H1 (cell line): ENCODE data around the gene PDCD2. TPM values are rescaled to one million over a fixed set of nuclear protein-coding genes. Genes with fewer than 3 reads are reported as not detected.

Experiments
- CTCF ChIA-PET: fragments of 300-600 bp; sonication (Branson Sonifier 250); formaldehyde crosslinking; loops from one replicate; lab custom pipeline; 2021; ENCODE audit not compliant: partially characterized antibody; lab: Charles Lee
- POLR2A ChIA-PET: fragments of 300-600 bp; sonication (Branson Sonifier 250); formaldehyde crosslinking; loops from one replicate; lab custom pipeline; 2021; ENCODE audit warnings: inconsistent platforms; ENCODE audit not compliant: partially characterized antibody; lab: Charles Lee
- DNase-seq, 2 experiments: peaks; one replicate each; pipeline versions ENCODE4 v3.0.0 to v3.0.0-alpha.2; 2010 to 2022; ENCODE audit warnings: low spot score in 2 of 2, low read depth in 1 of 2, mixed read lengths in 1 of 2
- FAIRE-seq: peaks from 2 replicates; lab custom pipeline; 2011; peaks lifted over from hg19 to GRCh38; lab: Jason Lieb, UNC
- H2AFZ ChIP-seq: 2 replicates; pipeline ENCODE4 v1.8.1; 2012; ENCODE audit warnings: low read length, inconsistent platforms
- H2AK5ac ChIP-seq: 2 replicates; pipeline ENCODE4 v1.6.1; 2013; ENCODE audit warnings: low read depth, low read length
- H2BK120ac ChIP-seq: replicated peaks from 2 replicates; pipeline ENCODE3; 2013; ENCODE audit warnings: low read depth, low read length, inconsistent platforms
- H2BK12ac ChIP-seq: 2 replicates; pipeline ENCODE4 v1.6.1; 2013; ENCODE audit warnings: low read depth, low read length
- H2BK15ac ChIP-seq: 2 replicates; pipeline ENCODE4 v1.6.1; 2013; ENCODE audit warnings: low read length
- H2BK20ac ChIP-seq: 2 replicates; pipeline ENCODE4 v1.6.1; 2013; ENCODE audit warnings: low read length
- H2BK5ac ChIP-seq: 2 replicates; pipeline ENCODE4 v1.6.1; 2013; ENCODE audit warnings: low read depth, low read length
- H3K14ac ChIP-seq: 2 replicates; pipeline ENCODE4 v1.6.1; 2013; ENCODE audit warnings: inconsistent platforms; ENCODE audit not compliant: insufficient read length
- H3K18ac ChIP-seq: 2 replicates; pipeline ENCODE4 v1.6.1; 2013; ENCODE audit warnings: low read length; ENCODE audit errors: extremely low read depth
- H3K23ac ChIP-seq: 2 replicates; pipeline ENCODE4 v1.6.1; 2013; ENCODE audit warnings: inconsistent platforms; ENCODE audit not compliant: insufficient read length
- H3K23me2 ChIP-seq: 2 replicates; pipeline ENCODE4 v1.6.1; 2013; ENCODE audit warnings: low read depth, low read length
- H3K27ac ChIP-seq: 2 replicates; pipeline ENCODE4 v1.6.1; 2011; ENCODE audit warnings: low read depth, low read length, inconsistent platforms
- H3K27me3 ChIP-seq, 4 experiments: replicated peaks in 1 of 4; 1 replicate in 1 of 4; 2 replicates in 3 of 4; pipeline versions ENCODE4 v1.6.1 to v1.8.1; 2011 to 2013; ENCODE audit warnings: low read length in 3 of 4, mild to moderate bottlenecking in 3 of 4, inconsistent platforms in 2 of 4, mixed read lengths in 2 of 4, moderate library complexity in 1 of 4; ENCODE audit not compliant: control insufficient read depth in 3 of 4, insufficient read depth in 3 of 4; ENCODE audit errors: extremely low read depth in 1 of 4
- H3K36me3 ChIP-seq, 4 experiments: 2 replicates each; pipeline versions ENCODE4 v1.6.1 to v1.8.1; 2011 to 2013; ENCODE audit warnings: mild to moderate bottlenecking in 4 of 4, low read length in 3 of 4, moderate library complexity in 2 of 4, control low read depth in 1 of 4, inconsistent platforms in 1 of 4; ENCODE audit not compliant: insufficient read depth in 4 of 4, control insufficient read depth in 2 of 4
- H3K4ac ChIP-seq: replicated peaks from 2 replicates; pipeline ENCODE3; 2013; ENCODE audit warnings: low read length, low read depth, mixed read lengths, inconsistent platforms; ENCODE audit not compliant: insufficient read length
- H3K4me1 ChIP-seq, 4 experiments: replicated peaks in 1 of 4; 1 replicate in 1 of 4; 2 replicates in 3 of 4; pipeline versions ENCODE4 v1.6.1 to v1.8.1; 2011 to 2013; ENCODE audit warnings: low read length in 3 of 4, inconsistent platforms in 2 of 4, mixed read lengths in 1 of 4; ENCODE audit not compliant: insufficient read depth in 4 of 4, control insufficient read depth in 3 of 4
- H3K4me2 ChIP-seq, 2 experiments: 2 replicates each; pipeline versions ENCODE4 v1.6.1 to v1.8.1; 2011 to 2013; ENCODE audit warnings: low read depth in 2 of 2, low read length in 2 of 2, control low read depth in 1 of 2, inconsistent platforms in 1 of 2, mild to moderate bottlenecking in 1 of 2; ENCODE audit not compliant: insufficient read depth in 1 of 2
- H3K4me3 ChIP-seq, 4 experiments: fragments of 200-600, 300-600 bp in 1 of 4; sonication (generic), shearing (Covaris generic), sonication (Bioruptor Twin) in 1 of 4; 2 replicates each; pipeline versions ENCODE4 v1.5.1 to v1.8.1; 2011 to 2016; ENCODE audit warnings: low read length in 4 of 4, low read depth in 3 of 4, control low read depth in 2 of 4, inconsistent platforms in 2 of 4, mild to moderate bottlenecking in 2 of 4, mixed read lengths in 1 of 4, moderate library complexity in 1 of 4; ENCODE audit not compliant: insufficient read depth in 2 of 4; ENCODE audit errors: extremely low read depth in 1 of 4
- H3K56ac ChIP-seq: replicated peaks from 2 replicates; pipeline ENCODE3; 2013; ENCODE audit warnings: low read depth, mild to moderate bottlenecking, mixed read lengths, low read length, inconsistent platforms; ENCODE audit not compliant: insufficient read length
- H3K79me1 ChIP-seq: 2 replicates; pipeline ENCODE4 v1.6.1; 2013; ENCODE audit warnings: low read depth, low read length, control low read depth
- H3K79me2 ChIP-seq, 2 experiments: 2 replicates each; pipeline versions ENCODE4 v1.6.1 to v1.8.1; 2012 to 2013; ENCODE audit warnings: low read length in 2 of 2, mild to moderate bottlenecking in 2 of 2, inconsistent platforms in 1 of 2; ENCODE audit not compliant: insufficient read depth in 2 of 2, control insufficient read depth in 1 of 2
- H3K9ac ChIP-seq, 4 experiments: replicated peaks in 1 of 4; 1 replicate in 1 of 4; 2 replicates in 3 of 4; pipeline versions ENCODE4 v1.6.1 to v1.8.1; 2011 to 2013; ENCODE audit warnings: low read depth in 3 of 4, low read length in 3 of 4, control low read depth in 2 of 4, mild to moderate bottlenecking in 2 of 4, moderate library complexity in 2 of 4, inconsistent platforms in 1 of 4; ENCODE audit errors: extremely low read depth in 1 of 4
- H3K9me3 ChIP-seq, 2 experiments: 2 replicates each; pipeline versions ENCODE4 v1.6.1 to v1.8.1; 2012 to 2013; ENCODE audit warnings: mild to moderate bottlenecking in 2 of 2, moderate library complexity in 2 of 2, control low read depth in 1 of 2, inconsistent platforms in 1 of 2, low read depth in 1 of 2, low read length in 1 of 2, mixed read lengths in 1 of 2; ENCODE audit not compliant: insufficient read depth in 2 of 2
- H4K20me1 ChIP-seq, 2 experiments: replicated peaks in 1 of 2; 2 replicates each; pipeline versions ENCODE3 to v1.8.1; 2011 to 2013; ENCODE audit warnings: inconsistent platforms in 2 of 2, low read length in 2 of 2, mild to moderate bottlenecking in 1 of 2; ENCODE audit not compliant: insufficient read depth in 2 of 2, control insufficient read depth in 1 of 2
- H4K5ac ChIP-seq: 2 replicates; pipeline ENCODE4 v1.6.1; 2013; ENCODE audit warnings: low read length, low read depth, mixed read lengths, inconsistent platforms; ENCODE audit not compliant: insufficient read length
- H4K8ac ChIP-seq: 2 replicates; pipeline ENCODE4 v1.8.0; 2013; ENCODE audit warnings: mild to moderate bottlenecking, moderate library complexity, low read length, inconsistent platforms; ENCODE audit not compliant: insufficient read depth; ENCODE audit errors: extremely low read depth
- H4K91ac ChIP-seq: replicated peaks from 2 replicates; pipeline ENCODE3; 2013; ENCODE audit warnings: low read length, mixed read lengths, inconsistent platforms; ENCODE audit not compliant: insufficient read length
- KDM5A ChIP-seq: fragments of 200-600 bp; IDR thresholded peaks from 2 replicates; pipeline ENCODE4 v1.7.1; 2012; ENCODE audit warnings: mild to moderate bottlenecking, low read length, inconsistent platforms, mixed read lengths
- SIN3A ChIP-seq, 2 experiments: IDR thresholded peaks in 1 of 2; conservative IDR thresholded peaks in 1 of 2; 2 replicates each; pipeline ENCODE4 v1.6.1; 2011 to 2012; ENCODE audit warnings: low read length in 2 of 2, improper control_type of control experiment in 1 of 2, low read depth in 1 of 2, mild to moderate bottlenecking in 1 of 2
- WGBS, 2 experiments: shearing (Covaris generic) in 1 of 2; methylation state at CpG; one replicate each; pipeline versions ENCODE4 v1.1.6 to v1.1.7; 2013 to 2015; ENCODE audit warnings: low lambda C conversion rate in 2 of 2, mixed read lengths in 2 of 2, inconsistent platforms in 1 of 2, low coverage in 1 of 2, missing lambda C conversion rate in 1 of 2; ENCODE audit not compliant: insufficient replicate concordance in 2 of 2, insufficient coverage in 1 of 2, insufficient read length in 1 of 2; ENCODE audit errors: extremely low coverage in 1 of 2, missing lambda C conversion rate in 1 of 2; 5-methylcytosine and 5-hydroxymethylcytosine counted together
- polyA plus RNA-seq, 7 experiments: library from polyadenylated mRNA; depleted of rRNA in 3 of 7; stranded (reverse) in 5 of 7; unstranded in 2 of 7; fragments of >200 nt in 5 of 7; fragments of 200-250 nt in 2 of 7; gene quantifications; 1 replicate in 5 of 7; 2 replicates in 1 of 7; 4 replicates in 1 of 7; pipeline versions ENCODE4 v1.2.1 to v1.2.3, GENCODE V29; 2011 to 2013; ENCODE audit warnings: missing spikeins in 2 of 7, mixed read lengths in 2 of 7
- total RNA-seq: library from RNA; stranded (reverse); fragmentation: NEBNext Ultra II Directional; extraction: Animal tissue kit (Norgen Biotek cat#: 25700); gene quantifications from 2 replicates; pipeline ENCODE4 v1.2.1, GENCODE V29; 2021
- TF ChIP-seq, protein P1 (sequence below): IDR thresholded peaks from 2 replicates; pipeline ENCODE4 v1.6.1; 2012; ENCODE audit warnings: inconsistent platforms
- TF ChIP-seq, protein P2 (sequence below): IDR thresholded peaks from 2 replicates; pipeline ENCODE4 v1.6.1; 2012; ENCODE audit warnings: inconsistent platforms

The PDCD2 gene
- total and polyA plus RNA-seq, 2 of the 8 experiments (the other 6 are each of a cell fraction or from before 2014, with no cell fraction given): 74.1 to 116 TPM

DNA sequence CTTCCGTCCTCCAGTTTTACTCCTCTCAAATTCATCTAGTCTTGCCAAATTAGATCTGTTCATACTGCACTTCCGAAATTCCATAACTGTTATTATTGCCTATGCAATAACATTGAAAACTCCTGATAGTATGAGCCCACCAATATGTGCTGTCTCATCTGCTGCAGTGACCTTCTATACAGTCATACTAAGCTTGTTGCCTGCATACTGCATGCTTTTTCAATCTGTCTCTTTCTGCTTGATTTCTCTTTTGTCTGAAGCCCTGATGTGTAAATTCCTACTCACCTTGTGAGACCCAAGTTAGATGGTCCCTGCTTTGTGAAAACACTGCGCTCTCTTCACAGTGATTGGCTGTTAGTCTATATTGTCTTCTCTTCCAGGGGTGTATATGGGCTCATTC is 29.1 kb downstream of the PDCD2 start:
- H3K4ac ChIP-seq: no peak overlapping the region
- peaks cover 0 to 2% of the 10 kb centered on the region in 2 experiments for H4K20me1 ChIP-seq
- H3K27ac ChIP-seq: no peak overlapping the region
- H4K5ac ChIP-seq: no peak overlapping the region
- H3K79me2 ChIP-seq: peaks cover 30 to 71% of the 10 kb centered on the region in 2 experiments
- H3K18ac ChIP-seq: no peak overlapping the region
- H3K9ac ChIP-seq: peak overlapping the region in 2 of 4 experiments; percentile 39 to 88; a peak in 1 of 7 replicates
- H3K23me2 ChIP-seq: peaks cover 5% of the 10 kb centered on the region
- H2BK12ac ChIP-seq: no peak overlapping the region
- CTCF ChIA-PET: interaction anchor here (1.3 kb wide), 1 partner anchor 29 kb away, joined by 7 read pairs; the partner anchor contains the start of gene PDCD2
- H3K79me1 ChIP-seq: peaks cover 4% of the 10 kb centered on the region
- H3K4me2 ChIP-seq: peak overlapping the region; percentile 82 to 94
- 66% methylated on average over 3 of the region's 3 CpGs; no CpG with 5 or more reads in 1 of the 2 experiments for WGBS, 2 experiments
- no peak overlapping the region for H3K23ac ChIP-seq
- H3K14ac ChIP-seq: no peak overlapping the region
- no peaks in the 10 kb centered on the region for H3K9me3 ChIP-seq
- no peaks in the 10 kb centered on the region for H3K27me3 ChIP-seq
- FAIRE-seq (no peak), DNase-seq (no peak)
- POLR2A ChIA-PET: interaction anchor here (5.8 kb wide), 1 partner anchor 30 kb away, joined by 37 read pairs; the partner anchor contains the start of gene PDCD2
- no peak overlapping the region for H2BK15ac ChIP-seq
- H2BK120ac ChIP-seq: no peak overlapping the region
- H2BK5ac ChIP-seq: no peak overlapping the region
- no peak overlapping the region for H4K8ac ChIP-seq
- no peak overlapping the region for H4K91ac ChIP-seq
- H2BK20ac ChIP-seq: no peak overlapping the region
- H3K36me3 ChIP-seq: peaks cover 0 to 8% (median 4%) of the 10 kb centered on the region in 4 experiments; a peak in 4 of 8 replicates
- H3K4me3 ChIP-seq: peak overlapping the region; percentile 98 to 99 (median 99); a peak in 7 of 8 replicates
- no peak overlapping the region for H2AFZ ChIP-seq
- no peak overlapping the region for H3K56ac ChIP-seq
- peaks cover 0 to 3% (median 0%) of the 10 kb centered on the region in 4 experiments; a peak in 3 of 7 replicates for H3K4me1 ChIP-seq
- no peak overlapping the region for H2AK5ac ChIP-seq
- TF ChIP-seq, protein P1, sequence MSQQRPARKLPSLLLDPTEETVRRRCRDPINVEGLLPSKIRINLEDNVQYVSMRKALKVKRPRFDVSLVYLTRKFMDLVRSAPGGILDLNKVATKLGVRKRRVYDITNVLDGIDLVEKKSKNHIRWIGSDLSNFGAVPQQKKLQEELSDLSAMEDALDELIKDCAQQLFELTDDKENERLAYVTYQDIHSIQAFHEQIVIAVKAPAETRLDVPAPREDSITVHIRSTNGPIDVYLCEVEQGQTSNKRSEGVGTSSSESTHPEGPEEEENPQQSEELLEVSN: no peak
- TF ChIP-seq SIN3A (conservative IDR thresholded peaks at IDR 0.05 in 1 of 2, IDR thresholded peaks at IDR 0.05 in 1 of 2; ENCODE audit: low read depth in 1 of 2, low read length in 2 of 2) (no peak), KDM5A (no peak)
- TF ChIP-seq, protein P2, sequence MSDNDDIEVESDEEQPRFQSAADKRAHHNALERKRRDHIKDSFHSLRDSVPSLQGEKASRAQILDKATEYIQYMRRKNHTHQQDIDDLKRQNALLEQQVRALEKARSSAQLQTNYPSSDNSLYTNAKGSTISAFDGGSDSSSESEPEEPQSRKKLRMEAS: no peak
